ENCODE results near the gene C1QTNF2. TPM values are rescaled to one million over a fixed set of nuclear protein-coding genes. Genes with fewer than 3 reads are reported as not detected.

Gene C1QTNF2
- total and polyA plus RNA-seq, 2 of the 4 experiments (the other 2 are of a cell fraction): 0.72 to 1.2 TPM

DNA sequence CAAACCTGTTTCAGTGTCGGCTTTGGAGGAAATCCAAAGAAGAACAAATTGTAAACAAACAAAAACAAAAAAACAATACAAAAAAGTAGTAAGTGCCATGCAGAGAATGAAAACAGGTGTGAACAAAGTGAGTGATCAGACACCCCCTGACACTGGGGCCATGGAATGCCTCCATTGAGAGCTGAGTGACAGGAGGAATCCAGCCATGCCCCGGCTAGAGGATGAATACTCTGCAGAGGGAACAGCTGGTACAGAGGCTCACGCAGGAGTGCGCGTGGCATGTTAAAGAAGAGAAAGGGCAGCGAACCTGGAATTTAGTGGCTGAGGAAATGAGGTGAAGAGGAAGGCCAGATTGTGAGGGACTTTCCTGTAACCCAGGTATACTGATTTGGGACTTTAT, 42.6 kb downstream of the C1QTNF2 start:
- 46% methylated on average over 2 of the region's 6 CpGs; no CpG with 5 or more reads in 1 of the 2 experiments for WGBS, 2 experiments (ENCODE audit: extremely low coverage in 2 of 2, insufficient read length in 1 of 2)
- H4K91ac ChIP-seq (ENCODE audit: insufficient read depth, low read depth, low read length): no peak overlapping the region
- no peak overlapping the region for H4K5ac ChIP-seq (ENCODE audit: low read depth, low read length)
- ChIA-PET POLR2A (ENCODE audit: unreplicated experiment) (no interaction called here), CTCF (no interaction called here)
- H2BK20ac ChIP-seq (ENCODE audit: low read depth, low read length): no peak overlapping the region
- no peak overlapping the region for H3K14ac ChIP-seq (replicated peaks; ENCODE audit: low read depth, low read length)
- H3K4me3 ChIP-seq (ENCODE audit: insufficient read depth, low read depth, low read length): no peak overlapping the region
- H2AFZ ChIP-seq (replicated peaks; ENCODE audit: low read length, poor library complexity): no peak overlapping the region
- H3K4me2 ChIP-seq (ENCODE audit: low read depth, low read length): no peak overlapping the region
- no peaks in the 10 kb centered on the region for H4K20me1 ChIP-seq (ENCODE audit: insufficient read depth, low read length)
- H3K9me3 ChIP-seq (ENCODE audit: control insufficient read depth, insufficient read depth, low read length): no peaks in the 10 kb centered on the region
- no peak overlapping the region for H4K8ac ChIP-seq (ENCODE audit: low read depth in 2 of 2, low read length in 2 of 2)
- H3K4ac ChIP-seq (ENCODE audit: low read depth, low read length): no peak overlapping the region
- H2BK5ac ChIP-seq (ENCODE audit: low read depth, low read length, poor library complexity, severe bottlenecking): no peak overlapping the region
- dilution Hi-C loops (cut with HindIII; ENCODE audit: low sequenced_read_pairs, unreplicated experiment): no loop called here
- H3K56ac ChIP-seq (ENCODE audit: extremely low read depth, insufficient read depth, low read length): no peak overlapping the region
- BruUV-seq (replicated peaks): no TSS peak
- no peaks in the 10 kb centered on the region for H3K4me1 ChIP-seq (ENCODE audit: control insufficient read depth, insufficient read depth, low read length)
- H3K36me3 ChIP-seq (ENCODE audit: control insufficient read depth, insufficient read depth, low read length): no peaks in the 10 kb centered on the region
- no peak overlapping the region for H3K23ac ChIP-seq (ENCODE audit: low read depth, low read length)
- H2BK15ac ChIP-seq (ENCODE audit: low read depth, low read length): no peak overlapping the region
- no peaks in the 10 kb centered on the region; the same call in 1 of the 2 replicates for H3K9me1 ChIP-seq (ENCODE audit: insufficient read depth, low read length)
- H2AK9ac ChIP-seq (replicated peaks; ENCODE audit: low read depth, low read length, poor library complexity): no peak overlapping the region
- TF ChIP-seq MXI1 (IDR thresholded peaks at IDR 0.05; ENCODE audit: borderline replicate concordance, low read depth, low read length) (no peak), RAD21 (IDR thresholded peaks at IDR 0.05; ENCODE audit: low read length) (no peak), NFE2L2 (IDR thresholded peaks at IDR 0.05; ENCODE audit: low read depth, low read length) (no peak), POLR2A (IDR thresholded peaks at IDR 0.05; ENCODE audit: low read depth, low read length) (no peak), RFX5 (IDR thresholded peaks at IDR 0.05; ENCODE audit: low read depth, low read length) (no peak), CEBPB (IDR thresholded peaks at IDR 0.05; ENCODE audit: low read depth, low read length) (no peak)
- TF ChIP-seq, protein P1, sequence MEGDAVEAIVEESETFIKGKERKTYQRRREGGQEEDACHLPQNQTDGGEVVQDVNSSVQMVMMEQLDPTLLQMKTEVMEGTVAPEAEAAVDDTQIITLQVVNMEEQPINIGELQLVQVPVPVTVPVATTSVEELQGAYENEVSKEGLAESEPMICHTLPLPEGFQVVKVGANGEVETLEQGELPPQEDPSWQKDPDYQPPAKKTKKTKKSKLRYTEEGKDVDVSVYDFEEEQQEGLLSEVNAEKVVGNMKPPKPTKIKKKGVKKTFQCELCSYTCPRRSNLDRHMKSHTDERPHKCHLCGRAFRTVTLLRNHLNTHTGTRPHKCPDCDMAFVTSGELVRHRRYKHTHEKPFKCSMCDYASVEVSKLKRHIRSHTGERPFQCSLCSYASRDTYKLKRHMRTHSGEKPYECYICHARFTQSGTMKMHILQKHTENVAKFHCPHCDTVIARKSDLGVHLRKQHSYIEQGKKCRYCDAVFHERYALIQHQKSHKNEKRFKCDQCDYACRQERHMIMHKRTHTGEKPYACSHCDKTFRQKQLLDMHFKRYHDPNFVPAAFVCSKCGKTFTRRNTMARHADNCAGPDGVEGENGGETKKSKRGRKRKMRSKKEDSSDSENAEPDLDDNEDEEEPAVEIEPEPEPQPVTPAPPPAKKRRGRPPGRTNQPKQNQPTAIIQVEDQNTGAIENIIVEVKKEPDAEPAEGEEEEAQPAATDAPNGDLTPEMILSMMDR (conservative IDR thresholded peaks at IDR 0.05; ENCODE audit: low read depth, low read length): no peak
- ATAC-seq (ENCODE audit: low read depth): no peak
- H3K27ac ChIP-seq (ENCODE audit: insufficient read depth, low read length): no peak overlapping the region
- intact Hi-C loops (cut with micrococcal nuclease): no loop called here
- no peak overlapping the region for H3K9ac ChIP-seq (ENCODE audit: low read depth, low read length)
- H2AK5ac ChIP-seq (ENCODE audit: low read depth, low read length): no peak overlapping the region
- in situ Hi-C loops (cut with MboI; ENCODE audit: low sequenced_read_pairs): loop anchor here (25.0 kb wide), 1 partner anchor 891 kb away; no protein-coding TSS in a partner anchor
- no peaks in the 10 kb centered on the region for H3K79me1 ChIP-seq (ENCODE audit: low read depth in 1 of 2, low read length in 2 of 2)
- no peak overlapping the region for H3K18ac ChIP-seq (ENCODE audit: low read depth, low read length)
- H3K27me3 ChIP-seq (ENCODE audit: control insufficient read depth, insufficient read depth, low read length): peaks cover 20% of the 10 kb centered on the region
- DNase-seq: no peak
- H2BK120ac ChIP-seq (ENCODE audit: low read depth, low read length): no peak overlapping the region
